Nephron (organoid): ENCODE results near the gene TAS1R1.

Experiments
- H3K27ac Mint-ChIP-seq, 3 experiments: 2 replicates each; pipeline ENCODE4 v1.8.0; 2020; ENCODE audit warnings: mixed read lengths in 3 of 3, mild to moderate bottlenecking in 2 of 3, moderate library complexity in 1 of 3
- H3K27me3 Mint-ChIP-seq: 2 replicates; pipeline ENCODE4 v1.8.0; 2021; ENCODE audit warnings: low read depth, mild to moderate bottlenecking, moderate library complexity, mixed read lengths
- H3K36me3 Mint-ChIP-seq: 2 replicates; pipeline ENCODE4 v1.8.0; 2020; ENCODE audit warnings: low read depth, mixed read lengths
- H3K4me1 Mint-ChIP-seq: 2 replicates; pipeline ENCODE4 v1.8.0; 2020; ENCODE audit warnings: mixed read lengths
- H3K4me3 Mint-ChIP-seq, 3 experiments: 2 replicates each; pipeline ENCODE4 v1.8.0; 2020; ENCODE audit warnings: mild to moderate bottlenecking in 3 of 3, mixed read lengths in 3 of 3, moderate library complexity in 2 of 3
- H3K9me3 Mint-ChIP-seq: 2 replicates; pipeline ENCODE4 v1.8.0; 2020; ENCODE audit warnings: mixed read lengths
- CTCF ChIP-seq, 3 experiments: fragments of 200-600 bp; sonication (generic); IDR thresholded peaks; one replicate each; pipeline ENCODE4 v1.5.0; 2021; ENCODE audit warnings: antibody characterized with exemption in 3 of 3; ENCODE audit not compliant: unreplicated experiment in 3 of 3

The TAS1R1 gene

GRCh38 chr1:6554907-6555778 is at the start of gene TAS1R1:
TAS1R1 (plus strand) TSS chr1:6555307; CDS start chr1:6555374, 67 bp downstream.
- peaks cover 14% of the 10 kb centered on the region for H3K4me1 Mint-ChIP-seq
- H3K27me3 Mint-ChIP-seq: no peaks in the 10 kb centered on the region
- peak within 1 kb of the TSS; percentile 72 to 83 (median 81) for H3K4me3 Mint-ChIP-seq
- TF ChIP-seq CTCF (IDR thresholded peaks at IDR 0.05; ENCODE audit: unreplicated experiment in 3 of 3): no peak
- peaks cover 4% of the 10 kb centered on the region for H3K36me3 Mint-ChIP-seq
- peak within 1 kb of the TSS; percentile 38 to 69 (median 63) for H3K27ac Mint-ChIP-seq
- no peaks in the 10 kb centered on the region for H3K9me3 Mint-ChIP-seq

- Mint-ChIP-seq H3K36me3 (no peaks in the 10 kb centered on the region), H3K4me3 (no peak overlapping the region), H3K9me3 (no peaks in the 10 kb centered on the region), H3K4me1 (peaks cover 34% of the 10 kb centered on the region), H3K27ac (no peak overlapping the region), H3K27me3 (peaks cover 18% of the 10 kb centered on the region)
- no peak for TF ChIP-seq CTCF (IDR thresholded peaks at IDR 0.05; ENCODE audit: unreplicated experiment in 3 of 3)
These were observed 49.5 kb upstream of the TAS1R1 start for GRCh38 chr1:6505367-6506209.

- H3K9me3 Mint-ChIP-seq: no peaks in the 10 kb centered on the region
These were observed 48.7 kb upstream of the TAS1R1 start for GRCh38 chr1:6506210-6507036.

GRCh38 chr1:6507037-6507428 is 48.1 kb upstream of the TAS1R1 start:
- Mint-ChIP-seq H3K4me3 (no peak overlapping the region), H3K27ac (peak overlapping the region in 2 of 3 experiments; percentile 31 to 62), H3K9me3 (no peaks in the 10 kb centered on the region), H3K4me1 (peaks cover 25% of the 10 kb centered on the region), H3K36me3 (no peaks in the 10 kb centered on the region), H3K27me3 (peaks cover 13% of the 10 kb centered on the region)
- no peak for TF ChIP-seq CTCF (IDR thresholded peaks at IDR 0.05; ENCODE audit: unreplicated experiment in 3 of 3)

More at GRCh38 chr1:6506210-6507036, 48.7 kb upstream of the TAS1R1 start:
- Mint-ChIP-seq H3K4me1 (peaks cover 26% of the 10 kb centered on the region), H3K27me3 (peaks cover 13% of the 10 kb centered on the region), H3K36me3 (no peaks in the 10 kb centered on the region), H3K27ac (peak overlapping the region in 2 of 3 experiments; percentile 31 to 62), H3K4me3 (no peak overlapping the region)
- no peak for TF ChIP-seq CTCF (IDR thresholded peaks at IDR 0.05; ENCODE audit: unreplicated experiment in 3 of 3)

- Mint-ChIP-seq H3K27ac (no peak overlapping the region), H3K4me1 (peaks cover 25% of the 10 kb centered on the region)
- TF ChIP-seq CTCF (IDR thresholded peaks at IDR 0.05; ENCODE audit: unreplicated experiment in 3 of 3): no peak
These were observed 47.6 kb upstream of the TAS1R1 start for GRCh38 chr1:6507461-6507911.

More at GRCh38 chr1:6507461-6507911, 47.6 kb upstream of the TAS1R1 start:
- Mint-ChIP-seq H3K9me3 (no peaks in the 10 kb centered on the region), H3K36me3 (no peaks in the 10 kb centered on the region), H3K27me3 (peaks cover 13% of the 10 kb centered on the region), H3K4me3 (no peak overlapping the region)
